ENCODE data around the gene RSRC2. TPM values are rescaled to one million over a fixed set of nuclear protein-coding genes. Genes with fewer than 3 reads are reported as not detected.
"Not testable (repeated sequence)": the region's sequence is repeated elsewhere in the genome, so short reads cannot be mapped to it uniquely, and the experiment has no call there.

Gene RSRC2
- total RNA-seq, 1 donor from 2014 or later, result 50.7 TPM

- no peak overlapping the region for H3K4me3 Mint-ChIP-seq (ENCODE audit: unreplicated experiment)
- H3K27me3 Mint-ChIP-seq (ENCODE audit: low read depth), result no peaks in the 10 kb centered on the region
- H3K4me1 Mint-ChIP-seq (ENCODE audit: low read depth), result peaks cover 3% of the 10 kb centered on the region
- TF ChIP-seq, protein P1, sequence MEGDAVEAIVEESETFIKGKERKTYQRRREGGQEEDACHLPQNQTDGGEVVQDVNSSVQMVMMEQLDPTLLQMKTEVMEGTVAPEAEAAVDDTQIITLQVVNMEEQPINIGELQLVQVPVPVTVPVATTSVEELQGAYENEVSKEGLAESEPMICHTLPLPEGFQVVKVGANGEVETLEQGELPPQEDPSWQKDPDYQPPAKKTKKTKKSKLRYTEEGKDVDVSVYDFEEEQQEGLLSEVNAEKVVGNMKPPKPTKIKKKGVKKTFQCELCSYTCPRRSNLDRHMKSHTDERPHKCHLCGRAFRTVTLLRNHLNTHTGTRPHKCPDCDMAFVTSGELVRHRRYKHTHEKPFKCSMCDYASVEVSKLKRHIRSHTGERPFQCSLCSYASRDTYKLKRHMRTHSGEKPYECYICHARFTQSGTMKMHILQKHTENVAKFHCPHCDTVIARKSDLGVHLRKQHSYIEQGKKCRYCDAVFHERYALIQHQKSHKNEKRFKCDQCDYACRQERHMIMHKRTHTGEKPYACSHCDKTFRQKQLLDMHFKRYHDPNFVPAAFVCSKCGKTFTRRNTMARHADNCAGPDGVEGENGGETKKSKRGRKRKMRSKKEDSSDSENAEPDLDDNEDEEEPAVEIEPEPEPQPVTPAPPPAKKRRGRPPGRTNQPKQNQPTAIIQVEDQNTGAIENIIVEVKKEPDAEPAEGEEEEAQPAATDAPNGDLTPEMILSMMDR (IDR thresholded peaks at IDR 0.05), result no peak
- H3K27ac Mint-ChIP-seq (ENCODE audit: unreplicated experiment), result no peak overlapping the region
- no peak for DNase-seq (ENCODE audit: low spot score)
- H3K36me3 Mint-ChIP-seq (ENCODE audit: low read depth), result peaks cover 27% of the 10 kb centered on the region
- no peaks in the 10 kb centered on the region for H3K9me3 Mint-ChIP-seq (ENCODE audit: low read depth)
Measured at GRCh38 chr12:122491991-122492390, 34.7 kb downstream of the RSRC2 start.

DNA sequence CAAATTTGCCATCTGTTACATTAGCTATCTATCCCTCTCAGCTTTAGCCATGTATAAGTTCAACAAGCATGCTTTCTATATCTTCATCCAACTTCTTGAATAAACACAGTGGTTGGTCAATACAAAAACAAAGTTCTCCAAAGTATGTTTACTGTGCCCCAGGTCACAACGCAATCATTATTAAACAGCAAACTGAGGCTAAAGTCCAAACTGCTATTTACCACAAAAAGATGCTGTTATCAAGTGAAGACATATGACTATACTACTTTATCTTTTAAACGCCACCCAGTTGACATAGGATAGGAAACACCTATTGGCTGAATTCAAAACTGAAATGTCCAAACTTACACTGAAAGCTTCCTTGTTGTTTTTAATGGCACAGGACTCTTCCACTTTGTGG is 37.7 kb downstream of the RSRC2 start:
- peaks cover 40% of the 10 kb centered on the region for H3K36me3 Mint-ChIP-seq (ENCODE audit: low read depth)
- H3K27ac Mint-ChIP-seq (ENCODE audit: unreplicated experiment), result no peak overlapping the region
- H3K9me3 Mint-ChIP-seq (ENCODE audit: low read depth), result no peaks in the 10 kb centered on the region
- no peak overlapping the region for H3K4me3 Mint-ChIP-seq (ENCODE audit: unreplicated experiment)
- H3K4me1 Mint-ChIP-seq (ENCODE audit: low read depth), result no peaks in the 10 kb centered on the region
- DNase-seq (ENCODE audit: low spot score), result no peak
- no peaks in the 10 kb centered on the region for H3K27me3 Mint-ChIP-seq (ENCODE audit: low read depth)
- TF ChIP-seq, protein P1 (IDR thresholded peaks at IDR 0.05), result no peak

DNA sequence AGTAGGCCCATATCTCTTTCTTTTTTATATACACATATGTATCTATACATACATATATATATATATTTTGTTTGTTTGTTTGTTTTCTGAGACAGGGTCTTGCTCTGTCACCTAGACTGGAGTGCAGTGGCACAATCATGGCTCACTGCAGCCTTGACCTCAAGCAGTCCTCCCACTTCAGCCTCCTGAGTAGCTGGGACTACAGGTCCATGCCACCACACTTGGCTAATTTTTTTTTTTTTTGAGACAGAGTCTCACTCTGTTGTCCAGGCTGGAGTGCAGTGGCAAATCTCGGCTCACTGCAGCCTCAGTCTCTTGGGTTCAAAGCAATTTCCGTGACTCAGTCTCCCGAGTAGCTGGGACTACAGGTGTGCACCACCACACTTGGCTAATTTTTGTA is 38.9 kb downstream of the RSRC2 start:
- H3K36me3 Mint-ChIP-seq (ENCODE audit: low read depth), result peaks cover 44% of the 10 kb centered on the region
- not testable (repeated sequence) for DNase-seq (ENCODE audit: low spot score); H3K27ac Mint-ChIP-seq (ENCODE audit: unreplicated experiment); H3K27me3 Mint-ChIP-seq (ENCODE audit: low read depth); H3K9me3 Mint-ChIP-seq (ENCODE audit: low read depth); H3K4me3 Mint-ChIP-seq (ENCODE audit: unreplicated experiment); H3K4me1 Mint-ChIP-seq (ENCODE audit: low read depth)

GRCh38 chr12:122486805-122487426 is 39.8 kb downstream of the RSRC2 start:
- TF ChIP-seq, protein P1 (IDR thresholded peaks at IDR 0.05), result no peak
- Mint-ChIP-seq H3K36me3 (ENCODE audit: low read depth) (peaks cover 42% of the 10 kb centered on the region), H3K27me3 (ENCODE audit: low read depth) (no peaks in the 10 kb centered on the region), H3K9me3 (ENCODE audit: low read depth) (no peaks in the 10 kb centered on the region), H3K4me3 (ENCODE audit: unreplicated experiment) (no peak overlapping the region), H3K27ac (ENCODE audit: unreplicated experiment) (no peak overlapping the region), H3K4me1 (ENCODE audit: low read depth) (peaks cover 1% of the 10 kb centered on the region)
- no peak for DNase-seq (ENCODE audit: low spot score)

GRCh38 chr12:122486360-122486759 is 40.4 kb downstream of the RSRC2 start:
- H3K36me3 Mint-ChIP-seq (ENCODE audit: low read depth), result peaks cover 40% of the 10 kb centered on the region
- not testable (repeated sequence) for H3K9me3 Mint-ChIP-seq (ENCODE audit: low read depth); H3K27me3 Mint-ChIP-seq (ENCODE audit: low read depth); H3K27ac Mint-ChIP-seq (ENCODE audit: unreplicated experiment); DNase-seq (ENCODE audit: low spot score); H3K4me3 Mint-ChIP-seq (ENCODE audit: unreplicated experiment); H3K4me1 Mint-ChIP-seq (ENCODE audit: low read depth)

DNA sequence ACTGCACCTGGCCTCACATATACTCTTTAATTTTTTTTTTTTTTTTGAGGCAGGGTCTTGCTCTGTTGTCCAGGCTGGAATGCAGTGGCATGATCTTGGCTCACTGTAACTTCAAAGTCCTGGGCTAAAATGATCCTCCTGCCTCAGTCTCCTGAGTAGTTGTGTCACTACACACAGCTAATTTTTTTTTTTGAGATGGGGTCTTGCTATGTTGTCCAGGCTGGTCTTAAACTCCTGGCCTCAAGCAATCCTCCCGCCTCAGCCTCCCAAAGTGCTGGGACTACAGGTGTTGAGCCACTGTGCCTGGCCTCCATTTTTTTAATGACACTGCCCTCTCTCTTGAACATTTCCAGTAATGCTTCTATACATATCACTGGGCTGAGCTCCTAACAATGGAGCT is 42.4 kb downstream of the RSRC2 start:
- not testable (repeated sequence) for H3K27ac Mint-ChIP-seq (ENCODE audit: unreplicated experiment); H3K4me1 Mint-ChIP-seq (ENCODE audit: low read depth); H3K9me3 Mint-ChIP-seq (ENCODE audit: low read depth); H3K27me3 Mint-ChIP-seq (ENCODE audit: low read depth); DNase-seq (ENCODE audit: low spot score); H3K4me3 Mint-ChIP-seq (ENCODE audit: unreplicated experiment)
- peaks cover 39% of the 10 kb centered on the region for H3K36me3 Mint-ChIP-seq (ENCODE audit: low read depth)

DNA sequence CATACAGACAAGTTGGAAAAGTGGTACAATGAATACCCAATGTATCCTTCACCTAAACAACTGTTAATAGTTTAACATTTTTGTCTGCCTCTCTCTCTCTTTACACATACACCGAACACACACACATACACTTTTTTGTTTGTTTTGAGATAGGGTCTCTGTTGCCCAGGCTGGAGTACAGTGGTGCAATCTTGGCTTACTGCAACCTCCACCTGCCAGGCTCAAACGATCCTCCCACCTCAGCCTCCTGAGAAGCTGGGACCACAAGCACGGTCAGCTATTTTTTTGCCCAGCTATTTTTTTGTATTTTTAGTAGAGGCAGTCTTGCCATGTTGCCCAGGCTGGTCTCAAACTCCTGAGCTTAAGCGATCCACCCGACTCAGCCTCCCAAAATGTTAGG is 42.8 kb downstream of the RSRC2 start:
- H3K36me3 Mint-ChIP-seq (ENCODE audit: low read depth), result peaks cover 37% of the 10 kb centered on the region

More for the DNA sequence above, 42.8 kb downstream of the RSRC2 start:
- TF ChIP-seq, protein P1 (IDR thresholded peaks at IDR 0.05), result no peak
- H3K4me1 Mint-ChIP-seq (ENCODE audit: low read depth), result peaks cover 3% of the 10 kb centered on the region
- no peaks in the 10 kb centered on the region for H3K27me3 Mint-ChIP-seq (ENCODE audit: low read depth)
- no peak for DNase-seq (ENCODE audit: low spot score)
- H3K4me3 Mint-ChIP-seq (ENCODE audit: unreplicated experiment), result no peak overlapping the region
- H3K27ac Mint-ChIP-seq (ENCODE audit: unreplicated experiment), result peak overlapping the region; percentile 60
- no peaks in the 10 kb centered on the region for H3K9me3 Mint-ChIP-seq (ENCODE audit: low read depth)

All from chondrocyte (in vitro differentiated cells).